Uterus (tissue), 2 donors: ENCODE measurements around the gene AHDC1.

Experiments
- CTCF ChIP-seq, 4 experiments: fragments of 200-600 bp in 2 of 4; fragments of 450-650 bp in 2 of 4; sonication (generic) in 2 of 4; IDR thresholded peaks; one replicate each; pipeline ENCODE4 v1.5.1; 2016 to 2019; ENCODE audit warnings: antibody characterized with exemption in 4 of 4, mild to moderate bottlenecking in 2 of 4, moderate library complexity in 1 of 4
- POLR2A ChIP-seq, 2 donors: fragments of 450-650 bp; IDR thresholded peaks; one replicate each; pipeline ENCODE4 v1.6.1; 2016; ENCODE audit warnings: antibody characterized with exemption in 2 of 2, mild to moderate bottlenecking in 1 of 2, moderate library complexity in 1 of 2

GRCh38 chr1:27630859-27631491 lies 27.0 kb upstream of the AHDC1 start:
- no peak for TF ChIP-seq CTCF (IDR thresholded peaks at IDR 0.05)
- peak in 1 of 2 donors; percentile 48 for TF ChIP-seq POLR2A (IDR thresholded peaks at IDR 0.05)
